ENCODE data around the gene FARP2. TPM values are rescaled to one million over a fixed set of nuclear protein-coding genes. Genes with fewer than 3 reads are reported as not detected.

The FARP2 gene
- polyA plus RNA-seq, 1 of the 3 experiments (the other 2 are of a cell fraction), result 11.5 TPM

DNA sequence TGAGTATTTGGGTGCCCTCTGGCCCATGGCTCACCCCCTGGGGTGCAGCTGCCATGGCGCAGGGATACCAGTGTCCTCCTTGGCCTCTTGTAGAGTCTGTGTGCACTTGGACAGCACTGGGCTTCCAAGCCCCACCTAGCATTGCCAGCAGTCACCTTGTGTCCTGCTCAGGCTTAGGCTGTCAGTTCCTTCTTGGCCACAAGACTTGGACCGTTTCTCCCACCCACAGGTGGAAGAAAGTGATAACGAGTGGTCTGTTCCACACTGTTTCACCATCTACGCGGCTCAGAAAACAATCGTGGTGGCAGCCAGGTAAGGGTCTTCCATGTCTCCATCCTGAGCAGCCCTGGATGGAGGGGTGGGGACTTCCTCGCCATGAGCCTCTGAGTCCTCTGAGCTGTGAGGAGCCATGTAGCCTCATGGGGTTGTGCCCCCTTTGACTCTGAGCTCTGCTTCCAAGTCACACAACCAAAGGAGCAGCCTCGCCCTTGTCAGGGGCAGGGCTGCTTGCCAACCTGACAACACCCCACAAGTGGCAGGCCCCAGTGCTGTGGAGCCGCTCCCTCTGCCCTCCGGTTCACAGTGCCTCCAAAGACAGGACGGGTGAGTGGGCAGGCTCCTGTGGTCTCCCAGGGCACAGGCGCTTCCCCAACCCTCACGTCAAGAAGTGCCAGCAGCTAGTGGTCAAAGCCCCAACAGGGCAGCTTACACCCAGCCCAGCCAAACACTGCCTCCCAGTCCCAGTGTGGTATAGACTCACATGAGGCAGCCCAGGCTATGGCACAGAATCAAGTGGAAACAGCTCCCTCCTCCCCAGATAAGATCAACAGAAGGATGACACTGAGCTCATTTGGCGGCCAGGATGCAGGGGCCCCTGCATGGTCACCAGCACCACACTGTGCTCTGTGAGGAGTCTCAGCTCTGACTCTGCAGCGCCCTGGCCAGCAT is 133.9 kb downstream of the FARP2 start:
- Histone ChIP-seq H3K9me3 (no peaks in the 10 kb centered on the region), H4K20me1 (ENCODE audit: insufficient read depth) (no peaks in the 10 kb centered on the region), H3K4me3 (ENCODE audit: low read depth in 2 of 2, low read length in 1 of 2) (no peak overlapping the region), H3K27me3 (ENCODE audit: insufficient read depth) (no peaks in the 10 kb centered on the region), H3K9me2 (no peaks in the 10 kb centered on the region), H3K36me3 (replicated peaks in 1 of 2; ENCODE audit: control insufficient read depth in 1 of 2, insufficient read depth in 2 of 2, low read length in 1 of 2) (peaks cover 5 to 19% of the 10 kb centered on the region in 2 experiments), H3K4me1 (ENCODE audit: control insufficient read depth in 1 of 2, insufficient read depth in 2 of 2, low read depth in 1 of 2, low read length in 1 of 2) (peaks cover 0 to 27% of the 10 kb centered on the region in 2 experiments; a peak in 1 of 4 replicates), H3F3A (replicated peaks; ENCODE audit: insufficient read depth) (peaks cover 2% of the 10 kb centered on the region), H3K4me2 (no peak overlapping the region), H3K27ac (ENCODE audit: low read depth in 2 of 2, low read length in 1 of 2) (peak overlapping the region in 1 of 2 experiments; percentile 80; a peak in 2 of 4 replicates), H3K79me2 (ENCODE audit: insufficient read depth) (no peaks in the 10 kb centered on the region), H2AFZ (ENCODE audit: low read depth) (no peak overlapping the region), H3K9ac (no peak overlapping the region)
- ChIA-PET CTCF (interaction anchor here (0.7 to 2.4 kb wide), 6 partner anchors 8 to 411 kb away, joined by 3 to 8 read pairs (median 3); no protein-coding TSS in a partner anchor), POLR2A (interaction anchor here (1.1 kb wide), 1 partner anchor 175 kb away, joined by 3 read pairs; no protein-coding TSS in a partner anchor)
- WGBS (ENCODE audit: low lambda C conversion rate), result 83% methylated on average over 15 of the region's 15 CpGs
- DNase-seq, result peak; percentile 89
- TF ChIP-seq SMC3 (IDR thresholded peaks at IDR 0.05; ENCODE audit: low read depth, low read length) (no peak), GABPA (IDR thresholded peaks at IDR 0.05; ENCODE audit: low read depth) (no peak), ELF1 (IDR thresholded peaks at IDR 0.05) (no peak), FOSL2 (IDR thresholded peaks at IDR 0.05; ENCODE audit: borderline replicate concordance, low read depth) (no peak), RFX5 (IDR thresholded peaks at IDR 0.05; ENCODE audit: low read length) (no peak), TCF12 (IDR thresholded peaks at IDR 0.05) (no peak), EP300 (IDR thresholded peaks at IDR 0.05; ENCODE audit: borderline replicate concordance in 1 of 2, low read depth in 1 of 2, low read length in 1 of 2) (0 out of 4 replicates have a peak, but pooled peaks of 1 of the 2 experiments have one; percentile 20), TEAD4 (IDR thresholded peaks at IDR 0.05; ENCODE audit: borderline replicate concordance, insufficient read depth) (no peak), JUND (IDR thresholded peaks at IDR 0.05) (no peak), MEF2A (IDR thresholded peaks at IDR 0.05; ENCODE audit: borderline replicate concordance, low read depth) (no peak), FOXJ3 (CRISPR knock-in tag; IDR thresholded peaks at IDR 0.05) (no peak), MXI1 (IDR thresholded peaks at IDR 0.05; ENCODE audit: low read depth, low read length) (peak; percentile 62; the same call in 1 of the 2 replicates), POLR2AphosphoS5 (IDR thresholded peaks at IDR 0.05; ENCODE audit: low read depth, low read length) (no peak), FOXM1 (IDR thresholded peaks at IDR 0.05; ENCODE audit: low read depth) (no peak), NRF1 (IDR thresholded peaks at IDR 0.05; ENCODE audit: low read depth, low read length) (no peak), TAF1 (IDR thresholded peaks at IDR 0.05; ENCODE audit: borderline replicate concordance, low read depth, low read length) (no peak), CHD2 (IDR thresholded peaks at IDR 0.05; ENCODE audit: low read length, partially characterized antibody) (peak; percentile 48)
- TF ChIP-seq, protein P1, sequence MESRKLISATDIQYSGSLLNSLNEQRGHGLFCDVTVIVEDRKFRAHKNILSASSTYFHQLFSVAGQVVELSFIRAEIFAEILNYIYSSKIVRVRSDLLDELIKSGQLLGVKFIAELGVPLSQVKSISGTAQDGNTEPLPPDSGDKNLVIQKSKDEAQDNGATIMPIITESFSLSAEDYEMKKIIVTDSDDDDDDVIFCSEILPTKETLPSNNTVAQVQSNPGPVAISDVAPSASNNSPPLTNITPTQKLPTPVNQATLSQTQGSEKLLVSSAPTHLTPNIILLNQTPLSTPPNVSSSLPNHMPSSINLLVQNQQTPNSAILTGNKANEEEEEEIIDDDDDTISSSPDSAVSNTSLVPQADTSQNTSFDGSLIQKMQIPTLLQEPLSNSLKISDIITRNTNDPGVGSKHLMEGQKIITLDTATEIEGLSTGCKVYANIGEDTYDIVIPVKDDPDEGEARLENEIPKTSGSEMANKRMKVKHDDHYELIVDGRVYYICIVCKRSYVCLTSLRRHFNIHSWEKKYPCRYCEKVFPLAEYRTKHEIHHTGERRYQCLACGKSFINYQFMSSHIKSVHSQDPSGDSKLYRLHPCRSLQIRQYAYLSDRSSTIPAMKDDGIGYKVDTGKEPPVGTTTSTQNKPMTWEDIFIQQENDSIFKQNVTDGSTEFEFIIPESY (IDR thresholded peaks at IDR 0.05; ENCODE audit: borderline replicate concordance, low read depth), result no peak
- TF ChIP-seq, protein P2, sequence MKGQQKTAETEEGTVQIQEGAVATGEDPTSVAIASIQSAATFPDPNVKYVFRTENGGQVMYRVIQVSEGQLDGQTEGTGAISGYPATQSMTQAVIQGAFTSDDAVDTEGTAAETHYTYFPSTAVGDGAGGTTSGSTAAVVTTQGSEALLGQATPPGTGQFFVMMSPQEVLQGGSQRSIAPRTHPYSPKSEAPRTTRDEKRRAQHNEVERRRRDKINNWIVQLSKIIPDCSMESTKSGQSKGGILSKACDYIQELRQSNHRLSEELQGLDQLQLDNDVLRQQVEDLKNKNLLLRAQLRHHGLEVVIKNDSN (IDR thresholded peaks at IDR 0.05; ENCODE audit: borderline replicate concordance, low read depth), result no peak
- TF ChIP-seq, protein P3, sequence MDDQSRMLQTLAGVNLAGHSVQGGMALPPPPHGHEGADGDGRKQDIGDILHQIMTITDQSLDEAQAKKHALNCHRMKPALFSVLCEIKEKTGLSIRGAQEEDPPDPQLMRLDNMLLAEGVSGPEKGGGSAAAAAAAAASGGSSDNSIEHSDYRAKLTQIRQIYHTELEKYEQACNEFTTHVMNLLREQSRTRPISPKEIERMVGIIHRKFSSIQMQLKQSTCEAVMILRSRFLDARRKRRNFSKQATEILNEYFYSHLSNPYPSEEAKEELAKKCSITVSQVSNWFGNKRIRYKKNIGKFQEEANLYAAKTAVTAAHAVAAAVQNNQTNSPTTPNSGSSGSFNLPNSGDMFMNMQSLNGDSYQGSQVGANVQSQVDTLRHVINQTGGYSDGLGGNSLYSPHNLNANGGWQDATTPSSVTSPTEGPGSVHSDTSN (IDR thresholded peaks at IDR 0.05), result no peak
- TF ChIP-seq, protein P4, sequence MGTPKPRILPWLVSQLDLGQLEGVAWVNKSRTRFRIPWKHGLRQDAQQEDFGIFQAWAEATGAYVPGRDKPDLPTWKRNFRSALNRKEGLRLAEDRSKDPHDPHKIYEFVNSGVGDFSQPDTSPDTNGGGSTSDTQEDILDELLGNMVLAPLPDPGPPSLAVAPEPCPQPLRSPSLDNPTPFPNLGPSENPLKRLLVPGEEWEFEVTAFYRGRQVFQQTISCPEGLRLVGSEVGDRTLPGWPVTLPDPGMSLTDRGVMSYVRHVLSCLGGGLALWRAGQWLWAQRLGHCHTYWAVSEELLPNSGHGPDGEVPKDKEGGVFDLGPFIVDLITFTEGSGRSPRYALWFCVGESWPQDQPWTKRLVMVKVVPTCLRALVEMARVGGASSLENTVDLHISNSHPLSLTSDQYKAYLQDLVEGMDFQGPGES (IDR thresholded peaks at IDR 0.05; ENCODE audit: low read depth, low read length), result no peak
- TF ChIP-seq, protein P5, sequence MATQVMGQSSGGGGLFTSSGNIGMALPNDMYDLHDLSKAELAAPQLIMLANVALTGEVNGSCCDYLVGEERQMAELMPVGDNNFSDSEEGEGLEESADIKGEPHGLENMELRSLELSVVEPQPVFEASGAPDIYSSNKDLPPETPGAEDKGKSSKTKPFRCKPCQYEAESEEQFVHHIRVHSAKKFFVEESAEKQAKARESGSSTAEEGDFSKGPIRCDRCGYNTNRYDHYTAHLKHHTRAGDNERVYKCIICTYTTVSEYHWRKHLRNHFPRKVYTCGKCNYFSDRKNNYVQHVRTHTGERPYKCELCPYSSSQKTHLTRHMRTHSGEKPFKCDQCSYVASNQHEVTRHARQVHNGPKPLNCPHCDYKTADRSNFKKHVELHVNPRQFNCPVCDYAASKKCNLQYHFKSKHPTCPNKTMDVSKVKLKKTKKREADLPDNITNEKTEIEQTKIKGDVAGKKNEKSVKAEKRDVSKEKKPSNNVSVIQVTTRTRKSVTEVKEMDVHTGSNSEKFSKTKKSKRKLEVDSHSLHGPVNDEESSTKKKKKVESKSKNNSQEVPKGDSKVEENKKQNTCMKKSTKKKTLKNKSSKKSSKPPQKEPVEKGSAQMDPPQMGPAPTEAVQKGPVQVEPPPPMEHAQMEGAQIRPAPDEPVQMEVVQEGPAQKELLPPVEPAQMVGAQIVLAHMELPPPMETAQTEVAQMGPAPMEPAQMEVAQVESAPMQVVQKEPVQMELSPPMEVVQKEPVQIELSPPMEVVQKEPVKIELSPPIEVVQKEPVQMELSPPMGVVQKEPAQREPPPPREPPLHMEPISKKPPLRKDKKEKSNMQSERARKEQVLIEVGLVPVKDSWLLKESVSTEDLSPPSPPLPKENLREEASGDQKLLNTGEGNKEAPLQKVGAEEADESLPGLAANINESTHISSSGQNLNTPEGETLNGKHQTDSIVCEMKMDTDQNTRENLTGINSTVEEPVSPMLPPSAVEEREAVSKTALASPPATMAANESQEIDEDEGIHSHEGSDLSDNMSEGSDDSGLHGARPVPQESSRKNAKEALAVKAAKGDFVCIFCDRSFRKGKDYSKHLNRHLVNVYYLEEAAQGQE (IDR thresholded peaks at IDR 0.05; ENCODE audit: low read depth, low read length), result no peak
- TF ChIP-seq, protein P6, sequence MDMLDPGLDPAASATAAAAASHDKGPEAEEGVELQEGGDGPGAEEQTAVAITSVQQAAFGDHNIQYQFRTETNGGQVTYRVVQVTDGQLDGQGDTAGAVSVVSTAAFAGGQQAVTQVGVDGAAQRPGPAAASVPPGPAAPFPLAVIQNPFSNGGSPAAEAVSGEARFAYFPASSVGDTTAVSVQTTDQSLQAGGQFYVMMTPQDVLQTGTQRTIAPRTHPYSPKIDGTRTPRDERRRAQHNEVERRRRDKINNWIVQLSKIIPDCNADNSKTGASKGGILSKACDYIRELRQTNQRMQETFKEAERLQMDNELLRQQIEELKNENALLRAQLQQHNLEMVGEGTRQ (IDR thresholded peaks at IDR 0.05; ENCODE audit: borderline replicate concordance, low read depth, low read length), result no peak
